SK-N-SH treated with all-trans-retinoic acid at 6 μM for 48 hours (cell line): ENCODE measurements around the gene UBA1.

ENCODE experiments used
- ATAC-seq: fragments of 200-7000 bp; cut with Tn5 transposase; 3 replicates; pipeline ENCODE4 v1.9.1; 2020; ENCODE audit warnings: mild to moderate bottlenecking, moderate library complexity
- ARNTL ChIP-seq: fragments of 450-650 bp; formaldehyde crosslinking; IDR thresholded peaks from 2 replicates; pipeline ENCODE4 v1.5.0; 2020; ENCODE audit warnings: low read depth, mild to moderate bottlenecking, moderate library complexity, borderline replicate concordance
- BACH2 ChIP-seq: fragments of 250-450 bp; sonication (Bioruptor Pico); IDR thresholded peaks from 2 replicates; pipeline ENCODE4 v1.9.0; 2021; ENCODE audit warnings: mild to moderate bottlenecking, borderline replicate concordance
- CSDC2 ChIP-seq: fragments of 250-450 bp; sonication (Bioruptor Pico); IDR thresholded peaks from 2 replicates; pipeline ENCODE4 v1.5.0; 2020; ENCODE audit warnings: mild to moderate bottlenecking, moderate library complexity
- ESRRG ChIP-seq: fragments of 250-450 bp; sonication (Bioruptor Pico); IDR thresholded peaks from 2 replicates; pipeline ENCODE4 v1.6.1; 2021; ENCODE audit warnings: mild to moderate bottlenecking
- GLIS3 ChIP-seq: fragments of 250-450 bp; sonication (Bioruptor Pico); IDR thresholded peaks from 2 replicates; pipeline ENCODE4 v1.5.0; 2020; ENCODE audit warnings: mild to moderate bottlenecking, moderate library complexity
- ISL1 ChIP-seq: fragments of 250-450 bp; sonication (Bioruptor Pico); IDR thresholded peaks from 2 replicates; pipeline ENCODE4 v2.1.2; 2022; ENCODE audit warnings: mild to moderate bottlenecking, moderate library complexity
- PPARA ChIP-seq: fragments of 250-450 bp; sonication (Bioruptor Pico); IDR thresholded peaks from 2 replicates; pipeline ENCODE4 v1.5.0; 2020; ENCODE audit warnings: mild to moderate bottlenecking, borderline replicate concordance
- RARB ChIP-seq: fragments of 250-450 bp; sonication (Bioruptor Pico); IDR thresholded peaks from 2 replicates; pipeline ENCODE4 v1.8.0; 2021; ENCODE audit warnings: mild to moderate bottlenecking, moderate library complexity
- SNAI2 ChIP-seq: fragments of 250-450 bp; sonication (Bioruptor Pico); IDR thresholded peaks from 2 replicates; pipeline ENCODE4 v1.5.0; 2020; ENCODE audit warnings: mild to moderate bottlenecking, moderate library complexity
- TCF4 ChIP-seq: fragments of 250-450 bp; sonication (Bioruptor Pico); IDR thresholded peaks from 2 replicates; pipeline ENCODE4 v1.8.0; 2021; ENCODE audit warnings: mild to moderate bottlenecking, moderate library complexity, borderline replicate concordance
- ZFP30 ChIP-seq: fragments of 450-650 bp; formaldehyde crosslinking; IDR thresholded peaks from 2 replicates; pipeline ENCODE4 v1.5.0; 2022; ENCODE audit warnings: mild to moderate bottlenecking, moderate library complexity
- ZNF565 ChIP-seq: fragments of 450-650 bp; formaldehyde crosslinking; conservative IDR thresholded peaks from 2 replicates; pipeline ENCODE4 v1.5.0; 2020; ENCODE audit warnings: low read depth, mild to moderate bottlenecking, moderate library complexity
- ZNF70 ChIP-seq: fragments of 450-650 bp; formaldehyde crosslinking; IDR thresholded peaks from 2 replicates; pipeline ENCODE4 v1.5.0; 2020; ENCODE audit warnings: mild to moderate bottlenecking, moderate library complexity
- ZNF8 ChIP-seq: fragments of 450-650 bp; formaldehyde crosslinking; IDR thresholded peaks from 2 replicates; pipeline ENCODE4 v1.5.0; 2020; ENCODE audit warnings: mild to moderate bottlenecking, moderate library complexity
- TF ChIP-seq, protein P1 (sequence below): fragments of 250-450 bp; sonication (Bioruptor Pico); IDR thresholded peaks from 2 replicates; pipeline ENCODE4 v1.8.0; 2020; ENCODE audit warnings: mild to moderate bottlenecking, moderate library complexity, borderline replicate concordance
- TF ChIP-seq, protein P2 (sequence below): fragments of 250-450 bp; sonication (Bioruptor Pico); IDR thresholded peaks from 2 replicates; pipeline ENCODE4 v1.5.0; 2020; ENCODE audit warnings: mild to moderate bottlenecking, moderate library complexity
- TF ChIP-seq, protein P3 (sequence below): fragments of 250-450 bp; sonication (Bioruptor Pico); IDR thresholded peaks from 2 replicates; pipeline ENCODE4 v1.8.0; 2021; ENCODE audit warnings: low read depth, mild to moderate bottlenecking, moderate library complexity, borderline replicate concordance
- TF ChIP-seq, protein P4 (sequence below): fragments of 250-450 bp; sonication (Bioruptor Pico); IDR thresholded peaks from 2 replicates; pipeline ENCODE4 v1.5.1; 2021; ENCODE audit warnings: mild to moderate bottlenecking, moderate library complexity
- TF ChIP-seq, protein P5 (sequence below): fragments of 250-450 bp; sonication (Bioruptor Pico); IDR thresholded peaks from 2 replicates; pipeline ENCODE4 v1.5.1; 2020; ENCODE audit warnings: low read depth, mild to moderate bottlenecking, moderate library complexity

The UBA1 gene

DNA sequence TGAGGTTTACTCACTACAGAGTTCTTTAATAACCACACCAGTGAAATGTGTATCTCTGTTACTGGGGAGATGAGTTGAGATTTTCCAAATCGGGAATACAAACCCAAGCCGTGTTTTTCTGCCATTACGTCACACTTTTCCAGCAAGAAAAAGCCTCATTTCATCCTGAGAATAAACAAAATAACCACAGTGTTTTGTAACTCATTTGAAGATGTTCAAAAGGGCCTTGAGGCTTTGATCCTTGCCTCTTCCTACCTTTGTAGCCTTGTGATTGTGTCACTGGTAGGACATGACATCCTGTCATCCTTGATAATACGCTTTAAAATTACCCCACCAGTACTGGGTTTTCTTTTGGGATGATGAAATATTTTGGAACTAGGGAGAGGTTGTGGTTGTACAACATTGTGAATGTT, 42.1 kb downstream of the UBA1 start:
- ATAC-seq = no peak
- TF ChIP-seq ISL1 (CRISPR knock-in tag) = no peak
- TF ChIP-seq ZFP30 = no peak
- TF ChIP-seq, protein P1, sequence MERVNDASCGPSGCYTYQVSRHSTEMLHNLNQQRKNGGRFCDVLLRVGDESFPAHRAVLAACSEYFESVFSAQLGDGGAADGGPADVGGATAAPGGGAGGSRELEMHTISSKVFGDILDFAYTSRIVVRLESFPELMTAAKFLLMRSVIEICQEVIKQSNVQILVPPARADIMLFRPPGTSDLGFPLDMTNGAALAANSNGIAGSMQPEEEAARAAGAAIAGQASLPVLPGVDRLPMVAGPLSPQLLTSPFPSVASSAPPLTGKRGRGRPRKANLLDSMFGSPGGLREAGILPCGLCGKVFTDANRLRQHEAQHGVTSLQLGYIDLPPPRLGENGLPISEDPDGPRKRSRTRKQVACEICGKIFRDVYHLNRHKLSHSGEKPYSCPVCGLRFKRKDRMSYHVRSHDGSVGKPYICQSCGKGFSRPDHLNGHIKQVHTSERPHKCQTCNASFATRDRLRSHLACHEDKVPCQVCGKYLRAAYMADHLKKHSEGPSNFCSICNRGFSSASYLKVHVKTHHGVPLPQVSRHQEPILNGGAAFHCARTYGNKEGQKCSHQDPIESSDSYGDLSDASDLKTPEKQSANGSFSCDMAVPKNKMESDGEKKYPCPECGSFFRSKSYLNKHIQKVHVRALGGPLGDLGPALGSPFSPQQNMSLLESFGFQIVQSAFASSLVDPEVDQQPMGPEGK (CRISPR knock-in tag) = no peak
- TF ChIP-seq, protein P2, sequence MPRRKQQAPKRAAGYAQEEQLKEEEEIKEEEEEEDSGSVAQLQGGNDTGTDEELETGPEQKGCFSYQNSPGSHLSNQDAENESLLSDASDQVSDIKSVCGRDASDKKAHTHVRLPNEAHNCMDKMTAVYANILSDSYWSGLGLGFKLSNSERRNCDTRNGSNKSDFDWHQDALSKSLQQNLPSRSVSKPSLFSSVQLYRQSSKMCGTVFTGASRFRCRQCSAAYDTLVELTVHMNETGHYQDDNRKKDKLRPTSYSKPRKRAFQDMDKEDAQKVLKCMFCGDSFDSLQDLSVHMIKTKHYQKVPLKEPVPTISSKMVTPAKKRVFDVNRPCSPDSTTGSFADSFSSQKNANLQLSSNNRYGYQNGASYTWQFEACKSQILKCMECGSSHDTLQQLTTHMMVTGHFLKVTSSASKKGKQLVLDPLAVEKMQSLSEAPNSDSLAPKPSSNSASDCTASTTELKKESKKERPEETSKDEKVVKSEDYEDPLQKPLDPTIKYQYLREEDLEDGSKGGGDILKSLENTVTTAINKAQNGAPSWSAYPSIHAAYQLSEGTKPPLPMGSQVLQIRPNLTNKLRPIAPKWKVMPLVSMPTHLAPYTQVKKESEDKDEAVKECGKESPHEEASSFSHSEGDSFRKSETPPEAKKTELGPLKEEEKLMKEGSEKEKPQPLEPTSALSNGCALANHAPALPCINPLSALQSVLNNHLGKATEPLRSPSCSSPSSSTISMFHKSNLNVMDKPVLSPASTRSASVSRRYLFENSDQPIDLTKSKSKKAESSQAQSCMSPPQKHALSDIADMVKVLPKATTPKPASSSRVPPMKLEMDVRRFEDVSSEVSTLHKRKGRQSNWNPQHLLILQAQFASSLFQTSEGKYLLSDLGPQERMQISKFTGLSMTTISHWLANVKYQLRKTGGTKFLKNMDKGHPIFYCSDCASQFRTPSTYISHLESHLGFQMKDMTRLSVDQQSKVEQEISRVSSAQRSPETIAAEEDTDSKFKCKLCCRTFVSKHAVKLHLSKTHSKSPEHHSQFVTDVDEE = no peak
- no peak for TF ChIP-seq ZNF565 (CRISPR knock-in tag)
- no peak for TF ChIP-seq SNAI2 (CRISPR knock-in tag)
- TF ChIP-seq BACH2 (CRISPR knock-in tag) = no peak
- TF ChIP-seq RARB (CRISPR knock-in tag) = no peak
- TF ChIP-seq PPARA (CRISPR knock-in tag) = no peak
- no peak for TF ChIP-seq ZNF70 (CRISPR knock-in tag)
- TF ChIP-seq ZNF8 (CRISPR knock-in tag) = no peak
- TF ChIP-seq, protein P3, sequence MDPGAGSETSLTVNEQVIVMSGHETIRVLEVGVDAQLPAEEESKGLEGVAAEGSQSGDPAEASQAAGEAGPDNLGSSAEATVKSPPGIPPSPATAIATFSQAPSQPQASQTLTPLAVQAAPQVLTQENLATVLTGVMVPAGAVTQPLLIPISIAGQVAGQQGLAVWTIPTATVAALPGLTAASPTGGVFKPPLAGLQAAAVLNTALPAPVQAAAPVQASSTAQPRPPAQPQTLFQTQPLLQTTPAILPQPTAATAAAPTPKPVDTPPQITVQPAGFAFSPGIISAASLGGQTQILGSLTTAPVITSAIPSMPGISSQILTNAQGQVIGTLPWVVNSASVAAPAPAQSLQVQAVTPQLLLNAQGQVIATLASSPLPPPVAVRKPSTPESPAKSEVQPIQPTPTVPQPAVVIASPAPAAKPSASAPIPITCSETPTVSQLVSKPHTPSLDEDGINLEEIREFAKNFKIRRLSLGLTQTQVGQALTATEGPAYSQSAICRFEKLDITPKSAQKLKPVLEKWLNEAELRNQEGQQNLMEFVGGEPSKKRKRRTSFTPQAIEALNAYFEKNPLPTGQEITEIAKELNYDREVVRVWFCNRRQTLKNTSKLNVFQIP (CRISPR knock-in tag) = no peak
- TF ChIP-seq CSDC2 (CRISPR knock-in tag) = no peak
- TF ChIP-seq TCF4 (CRISPR knock-in tag) = no peak
- TF ChIP-seq ESRRG (CRISPR knock-in tag) = no peak
- TF ChIP-seq, protein P4, sequence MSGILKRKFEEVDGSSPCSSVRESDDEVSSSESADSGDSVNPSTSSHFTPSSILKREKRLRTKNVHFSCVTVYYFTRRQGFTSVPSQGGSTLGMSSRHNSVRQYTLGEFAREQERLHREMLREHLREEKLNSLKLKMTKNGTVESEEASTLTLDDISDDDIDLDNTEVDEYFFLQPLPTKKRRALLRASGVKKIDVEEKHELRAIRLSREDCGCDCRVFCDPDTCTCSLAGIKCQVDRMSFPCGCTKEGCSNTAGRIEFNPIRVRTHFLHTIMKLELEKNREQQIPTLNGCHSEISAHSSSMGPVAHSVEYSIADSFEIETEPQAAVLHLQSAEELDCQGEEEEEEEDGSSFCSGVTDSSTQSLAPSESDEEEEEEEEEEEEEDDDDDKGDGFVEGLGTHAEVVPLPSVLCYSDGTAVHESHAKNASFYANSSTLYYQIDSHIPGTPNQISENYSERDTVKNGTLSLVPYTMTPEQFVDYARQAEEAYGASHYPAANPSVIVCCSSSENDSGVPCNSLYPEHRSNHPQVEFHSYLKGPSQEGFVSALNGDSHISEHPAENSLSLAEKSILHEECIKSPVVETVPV = no peak

DNA sequence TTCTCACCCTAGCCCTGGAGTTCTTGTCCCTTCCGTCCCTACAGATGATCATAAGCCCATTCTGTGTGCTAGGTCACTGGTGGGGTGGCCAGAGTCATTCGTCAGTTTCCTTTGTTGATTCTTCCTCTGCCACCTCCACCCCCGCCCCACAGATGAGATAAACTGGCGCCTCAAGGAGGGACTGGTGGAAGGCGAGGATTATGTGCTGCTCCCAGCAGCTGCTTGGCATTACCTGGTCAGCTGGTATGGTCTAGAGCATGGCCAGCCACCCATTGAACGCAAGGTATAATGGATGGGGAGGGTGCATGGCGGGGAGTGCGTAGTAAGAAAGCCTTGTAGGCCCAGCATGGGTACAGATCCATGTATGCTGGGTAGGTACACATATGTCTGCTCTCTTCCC, 45.6 kb downstream of the UBA1 start:
- TF ChIP-seq SNAI2 (CRISPR knock-in tag) (no peak), BACH2 (CRISPR knock-in tag) (no peak), ARNTL (CRISPR knock-in tag) (no peak), ZFP30 (no peak), PPARA (CRISPR knock-in tag) (no peak), CSDC2 (CRISPR knock-in tag) (no peak), GLIS3 (CRISPR knock-in tag) (no peak), ZNF565 (CRISPR knock-in tag) (no peak), ZNF8 (CRISPR knock-in tag) (no peak), ZNF70 (CRISPR knock-in tag) (no peak)
- TF ChIP-seq, protein P3 (CRISPR knock-in tag) = no peak
- TF ChIP-seq, protein P2 = no peak
- TF ChIP-seq, protein P4 = no peak
- TF ChIP-seq, protein P5, sequence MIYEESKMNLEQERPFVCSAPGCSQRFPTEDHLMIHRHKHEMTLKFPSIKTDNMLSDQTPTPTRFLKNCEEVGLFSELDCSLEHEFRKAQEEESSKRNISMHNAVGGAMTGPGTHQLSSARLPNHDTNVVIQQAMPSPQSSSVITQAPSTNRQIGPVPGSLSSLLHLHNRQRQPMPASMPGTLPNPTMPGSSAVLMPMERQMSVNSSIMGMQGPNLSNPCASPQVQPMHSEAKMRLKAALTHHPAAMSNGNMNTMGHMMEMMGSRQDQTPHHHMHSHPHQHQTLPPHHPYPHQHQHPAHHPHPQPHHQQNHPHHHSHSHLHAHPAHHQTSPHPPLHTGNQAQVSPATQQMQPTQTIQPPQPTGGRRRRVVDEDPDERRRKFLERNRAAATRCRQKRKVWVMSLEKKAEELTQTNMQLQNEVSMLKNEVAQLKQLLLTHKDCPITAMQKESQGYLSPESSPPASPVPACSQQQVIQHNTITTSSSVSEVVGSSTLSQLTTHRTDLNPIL (CRISPR knock-in tag) = no peak
- TF ChIP-seq, protein P1 (CRISPR knock-in tag) = no peak
- no peak for ATAC-seq
